Large intestine (tissue), 3 donors: ENCODE data around the gene CHMP2B. TPM values are rescaled to one million over a fixed set of nuclear protein-coding genes. Genes with fewer than 3 reads are reported as not detected.
"Not testable (repeated sequence)": the region's sequence is repeated elsewhere in the genome, so short reads cannot be mapped to it uniquely, and the experiment has no call there.

Experiments
- DNase-seq, 2 donors: peaks; one replicate each; pipeline versions ENCODE4 v3.0.0 to v3.0.0-alpha.2; 2013
- H3K27ac ChIP-seq: one replicate; pipeline ENCODE4 v1.5.1; 2013; ENCODE audit warnings: low read length
- H3K27me3 ChIP-seq: 2 replicates; pipeline ENCODE4 v1.6.1; 2013; ENCODE audit warnings: low read length; ENCODE audit not compliant: control insufficient read depth, insufficient read depth
- H3K36me3 ChIP-seq: 2 replicates; pipeline ENCODE4 v1.6.1; 2013; ENCODE audit warnings: low read length; ENCODE audit not compliant: control insufficient read depth, insufficient read depth
- H3K4me1 ChIP-seq: one replicate; pipeline ENCODE4 v1.6.1; 2013; ENCODE audit warnings: low read length; ENCODE audit not compliant: control insufficient read depth, insufficient read depth
- H3K4me3 ChIP-seq: one replicate; pipeline ENCODE4 v1.5.1; 2013; ENCODE audit warnings: low read length
- H3K9me3 ChIP-seq: one replicate; pipeline ENCODE4 v1.6.1; 2013; ENCODE audit warnings: mild to moderate bottlenecking, low read depth, low read length, moderate library complexity; ENCODE audit not compliant: control insufficient read depth
- WGBS: methylation state at CpG from one replicate; pipeline ENCODE4 v1.1.5; 2013; ENCODE audit warnings: low lambda C conversion rate; ENCODE audit not compliant: insufficient coverage; 5-methylcytosine and 5-hydroxymethylcytosine counted together
- polyA plus RNA-seq: library from polyadenylated mRNA; unstranded; fragments of 120-200 nt; gene quantifications from one replicate; pipeline ENCODE4 v1.2.1, GENCODE V29; 2013

Gene CHMP2B
- polyA plus RNA-seq, 1 donor: 65.6 TPM

DNA sequence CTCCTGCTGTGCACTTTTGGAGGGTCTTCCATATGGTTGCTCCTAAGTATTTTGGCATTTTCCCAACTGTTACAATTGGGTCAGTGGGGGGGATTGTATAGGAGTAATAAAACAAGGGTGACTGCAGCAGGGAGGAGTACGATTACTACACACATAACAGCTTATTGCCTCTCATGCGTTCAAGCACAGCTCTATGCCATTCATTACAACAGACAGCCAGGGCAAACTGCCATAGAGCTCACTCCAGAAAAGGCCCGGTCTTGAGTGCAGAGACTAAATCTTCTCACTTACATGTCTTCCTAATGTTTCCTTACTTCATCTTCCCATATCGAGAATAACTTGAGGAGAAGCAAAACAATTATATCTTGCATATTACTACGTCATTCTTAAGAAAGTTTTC lies 1.4 kb upstream of the CHMP2B start:
- H3K4me1 ChIP-seq: peaks cover 8% of the 10 kb centered on the region
- H3K36me3 ChIP-seq: no peaks in the 10 kb centered on the region
- H3K4me3 ChIP-seq: no peak overlapping the region
- DNase-seq: peak; percentile 17 to 40
- no peaks in the 10 kb centered on the region for H3K27me3 ChIP-seq
- peaks cover 2% of the 10 kb centered on the region for H3K9me3 ChIP-seq
- WGBS: 59% methylated on average over 3 of the region's 5 CpGs
- no peak overlapping the region for H3K27ac ChIP-seq

DNA sequence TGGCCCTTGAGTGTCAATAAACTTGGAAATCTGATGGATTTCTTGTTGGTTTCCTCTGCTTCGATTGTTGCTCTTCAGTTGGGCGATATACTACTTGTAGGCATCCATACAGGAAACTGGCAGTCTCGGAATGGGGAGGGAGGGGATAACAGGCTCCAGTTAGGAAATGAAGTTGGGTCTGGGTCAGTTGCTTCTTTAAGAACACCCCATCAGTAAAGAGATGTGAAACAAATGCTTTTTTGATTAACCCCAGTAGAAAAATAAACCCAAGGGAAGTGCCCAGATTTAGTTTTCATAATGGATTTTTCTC lies 681 bp downstream of the CHMP2B start:
- peak overlapping the region; percentile 95 for H3K4me3 ChIP-seq
- peak overlapping the region; percentile 98 for H3K27ac ChIP-seq
- no CpG with 5 or more reads among the region's 3 CpGs for WGBS
- no peak for DNase-seq
- H3K27me3 ChIP-seq: no peaks in the 10 kb centered on the region
- no peaks in the 10 kb centered on the region for H3K36me3 ChIP-seq
- H3K4me1 ChIP-seq: peaks cover 8% of the 10 kb centered on the region
- H3K9me3 ChIP-seq: peaks cover 2% of the 10 kb centered on the region

DNA sequence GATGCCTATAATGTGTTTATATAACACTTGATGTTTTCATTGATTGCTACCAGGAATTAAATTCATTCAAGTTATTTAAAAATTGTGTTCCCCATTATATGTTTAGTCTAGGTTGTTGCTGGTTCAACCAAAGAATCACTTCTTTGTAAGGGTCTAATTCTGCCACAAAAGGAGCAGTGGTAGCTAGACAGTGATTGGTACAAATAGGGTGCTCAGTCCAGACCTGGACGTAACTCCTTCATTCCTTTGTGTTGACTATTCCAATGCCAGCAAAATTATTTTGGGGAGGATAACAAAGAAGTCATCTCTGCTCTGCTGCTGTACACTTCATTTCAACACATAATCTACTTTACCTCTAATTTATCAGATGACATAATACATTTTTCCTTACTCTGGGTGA lies 1.2 kb downstream of the CHMP2B start:
- Histone ChIP-seq H3K4me3 (peak overlapping the region; percentile 95), H3K4me1 (peaks cover 8% of the 10 kb centered on the region), H3K27me3 (no peaks in the 10 kb centered on the region), H3K36me3 (no peaks in the 10 kb centered on the region), H3K27ac (peak overlapping the region; percentile 98), H3K9me3 (no peaks in the 10 kb centered on the region)
- WGBS: no CpG with 5 or more reads among the region's 1 CpG
- DNase-seq: peak in 1 of 2 donors; percentile 25

DNA sequence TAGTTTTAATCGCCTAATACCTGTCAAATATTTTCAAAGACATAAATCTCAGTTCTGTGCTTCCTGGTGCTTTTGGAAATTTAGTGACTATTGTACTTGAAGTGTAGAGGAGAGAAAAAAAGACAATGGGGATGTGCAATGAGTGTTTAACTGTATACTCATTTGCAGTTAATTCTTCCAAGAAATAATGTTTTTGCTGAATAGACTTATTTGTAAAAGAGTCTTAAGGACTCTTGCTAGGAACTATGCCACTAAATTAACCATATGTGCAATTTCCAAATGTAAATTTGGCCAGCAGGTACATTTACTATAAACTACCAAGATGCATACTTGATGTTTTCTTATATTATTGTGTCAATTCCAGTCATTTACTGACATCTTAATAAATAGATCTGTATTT lies 2.0 kb downstream of the CHMP2B start:
- H3K4me1 ChIP-seq: peaks cover 8% of the 10 kb centered on the region
- H3K4me3 ChIP-seq: no peak overlapping the region
- 57% methylated on average over 1 of the region's 1 CpG for WGBS
- H3K9me3 ChIP-seq: no peaks in the 10 kb centered on the region
- no peak for DNase-seq
- no peaks in the 10 kb centered on the region for H3K36me3 ChIP-seq
- no peaks in the 10 kb centered on the region for H3K27me3 ChIP-seq
- no peak overlapping the region for H3K27ac ChIP-seq

DNA sequence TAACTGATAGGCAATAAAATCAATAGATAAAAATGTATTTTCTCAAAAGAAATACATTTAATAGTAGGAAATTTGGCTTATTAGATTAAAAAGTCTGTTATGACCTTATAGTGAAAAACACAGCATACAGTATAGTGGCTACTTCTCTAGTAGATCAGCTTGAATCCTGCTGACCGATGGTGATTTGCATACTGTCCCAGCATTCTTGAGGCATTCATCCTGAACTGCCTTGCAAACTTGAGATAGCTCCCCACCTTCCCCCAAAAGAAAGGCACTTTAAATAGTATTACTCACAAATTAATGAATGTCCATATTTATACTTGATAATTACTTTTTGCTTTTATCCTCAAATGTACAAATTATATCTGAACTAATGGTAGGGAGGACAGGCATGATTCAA lies 6.7 kb downstream of the CHMP2B start:
- Histone ChIP-seq H3K9me3 (no peaks in the 10 kb centered on the region), H3K4me3 (no peak overlapping the region), H3K27ac (no peak overlapping the region), H3K36me3 (no peaks in the 10 kb centered on the region), H3K4me1 (no peaks in the 10 kb centered on the region), H3K27me3 (no peaks in the 10 kb centered on the region)
- no CpG with 5 or more reads among the region's 1 CpG for WGBS
- no peak for DNase-seq

DNA sequence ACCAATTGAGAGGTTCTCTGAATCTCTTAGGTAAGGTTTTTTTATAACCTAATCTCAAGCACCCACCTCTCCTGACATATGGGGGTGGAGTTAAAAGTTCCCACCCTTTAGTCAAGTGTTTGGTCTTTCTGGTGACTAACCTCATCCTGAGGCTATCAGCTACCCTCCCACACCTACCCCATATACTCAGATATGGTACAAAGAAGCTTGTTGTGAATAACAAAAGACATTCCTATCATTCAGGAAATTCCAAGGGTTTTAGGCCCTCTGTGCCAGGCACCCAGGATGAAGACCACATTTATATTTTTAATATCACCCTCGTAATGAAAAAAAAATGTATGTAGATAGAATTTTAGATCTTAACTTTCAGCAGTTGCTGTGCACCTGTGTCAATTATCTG lies 9.0 kb downstream of the CHMP2B start:
- DNase-seq: no peak
- Histone ChIP-seq H3K4me3 (no peak overlapping the region), H3K36me3 (no peaks in the 10 kb centered on the region), H3K4me1 (no peaks in the 10 kb centered on the region), H3K9me3 (no peaks in the 10 kb centered on the region), H3K27me3 (no peaks in the 10 kb centered on the region), H3K27ac (no peak overlapping the region)
- 92% methylated on average over 1 of the region's 1 CpG for WGBS

DNA sequence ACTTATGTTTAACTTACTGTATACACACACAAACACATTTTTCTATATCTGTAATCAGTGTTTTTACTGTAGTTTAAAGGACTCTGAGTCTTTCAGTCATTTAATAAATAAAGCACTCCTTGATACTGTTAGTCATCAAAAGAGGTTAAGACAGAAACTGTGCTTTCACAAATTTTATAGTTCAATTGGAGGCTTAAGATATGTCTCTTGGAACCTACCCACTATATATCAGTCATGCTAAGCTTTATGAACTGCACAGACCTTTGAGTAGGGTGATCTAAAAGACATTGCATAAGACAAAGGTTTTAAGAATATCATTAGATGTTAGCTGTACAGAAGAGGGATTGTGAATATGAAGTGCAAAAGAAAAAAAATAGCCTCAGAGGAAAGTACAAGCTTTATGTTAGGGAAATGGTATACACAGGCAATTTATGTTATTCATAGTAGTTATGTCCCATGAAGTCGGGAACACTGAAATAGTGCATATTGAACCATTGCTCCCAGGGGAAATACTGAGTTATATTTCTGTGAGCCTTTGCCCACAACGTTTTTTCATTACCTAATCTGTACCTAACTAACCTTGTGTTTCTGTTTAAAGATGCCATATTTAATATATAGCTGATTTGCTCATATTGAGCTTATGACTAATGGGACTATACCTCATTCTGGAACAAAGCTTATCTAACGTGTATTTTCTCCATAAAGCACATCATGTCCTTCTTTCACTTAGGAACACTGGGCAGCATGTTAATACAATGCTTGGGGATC lies 19.7 kb downstream of the CHMP2B start:
- WGBS: no CpG with 5 or more reads among the region's 3 CpGs
- H3K4me1 ChIP-seq: no peaks in the 10 kb centered on the region
- no peak overlapping the region for H3K27ac ChIP-seq
- H3K27me3 ChIP-seq: no peaks in the 10 kb centered on the region
- no peak for DNase-seq
- no peaks in the 10 kb centered on the region for H3K9me3 ChIP-seq
- no peak overlapping the region for H3K4me3 ChIP-seq
- peaks cover 24% of the 10 kb centered on the region for H3K36me3 ChIP-seq

DNA sequence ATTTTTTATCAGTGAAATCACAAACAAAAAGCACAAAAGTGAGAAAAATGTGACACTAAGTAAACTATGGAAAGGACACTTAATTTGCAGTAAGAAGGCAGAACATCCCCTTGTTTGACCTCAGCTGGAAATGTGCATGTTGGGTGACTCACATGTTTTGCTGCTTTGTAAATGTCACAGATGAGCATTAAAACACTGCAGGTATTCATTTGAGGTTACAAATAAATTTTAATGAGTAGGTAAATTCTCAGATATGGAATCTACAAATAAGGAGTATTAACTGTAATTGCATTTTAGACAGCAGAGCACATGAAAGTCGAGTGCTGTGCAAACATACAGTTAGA lies 20.3 kb downstream of the CHMP2B start:
- H3K27ac ChIP-seq: no peak overlapping the region
- H3K27me3 ChIP-seq: no peaks in the 10 kb centered on the region
- H3K4me3 ChIP-seq: no peak overlapping the region
- peaks cover 24% of the 10 kb centered on the region for H3K36me3 ChIP-seq
- no CpG with 5 or more reads among the region's 1 CpG for WGBS
- no peaks in the 10 kb centered on the region for H3K4me1 ChIP-seq
- DNase-seq: no peak
- H3K9me3 ChIP-seq: no peaks in the 10 kb centered on the region

DNA sequence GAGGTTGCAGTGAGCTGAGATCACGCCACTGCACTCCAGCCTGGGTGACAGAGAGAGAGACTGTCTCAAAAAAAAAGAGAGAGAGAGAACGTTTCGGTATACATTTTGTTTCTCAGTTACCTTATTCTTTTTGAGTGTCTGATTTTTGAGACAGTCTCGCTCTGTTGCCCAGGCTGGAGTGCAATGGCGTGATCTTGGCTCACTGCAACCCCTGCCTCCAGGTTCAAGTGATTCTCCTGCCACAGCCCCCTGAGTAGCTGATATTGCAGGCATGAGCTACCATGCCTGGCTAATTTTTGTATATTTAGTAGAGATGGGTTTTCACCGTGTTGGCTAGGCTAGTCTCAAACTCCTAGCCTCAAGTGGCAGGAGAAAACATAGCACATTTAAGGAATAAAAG lies 21.1 kb downstream of the CHMP2B start:
- H3K27me3 ChIP-seq, H3K9me3 ChIP-seq, DNase-seq, H3K4me3 ChIP-seq, H3K4me1 ChIP-seq, H3K27ac ChIP-seq: not testable (repeated sequence)
- WGBS: no CpG with 5 or more reads among the region's 6 CpGs
- peaks cover 23% of the 10 kb centered on the region for H3K36me3 ChIP-seq

DNA sequence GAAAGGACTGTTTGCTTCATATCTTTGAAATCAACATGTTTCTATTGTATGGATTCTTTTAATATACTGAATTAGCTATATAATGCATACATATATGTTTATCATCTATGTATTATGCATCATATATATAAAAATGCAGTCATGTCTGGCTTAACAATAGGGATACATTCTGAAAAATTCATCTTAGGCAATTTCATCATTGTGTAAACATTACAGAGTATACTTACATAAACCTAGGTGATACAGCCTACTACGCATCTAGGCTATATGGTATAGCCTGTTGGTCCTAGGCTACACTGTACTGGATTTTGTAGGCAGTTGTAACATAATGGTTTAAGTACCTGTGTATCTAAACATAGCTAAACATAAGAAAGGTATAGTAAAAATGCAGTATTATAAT lies 21.7 kb downstream of the CHMP2B start:
- peaks cover 28% of the 10 kb centered on the region for H3K36me3 ChIP-seq
- no peaks in the 10 kb centered on the region for H3K4me1 ChIP-seq
- no peak for DNase-seq
- H3K27me3 ChIP-seq: no peaks in the 10 kb centered on the region
- no peaks in the 10 kb centered on the region for H3K9me3 ChIP-seq
- no peak overlapping the region for H3K27ac ChIP-seq
- no peak overlapping the region for H3K4me3 ChIP-seq
- whole genome bisulfite sequencing: no CpG with 5 or more reads among the region's 1 CpG

DNA sequence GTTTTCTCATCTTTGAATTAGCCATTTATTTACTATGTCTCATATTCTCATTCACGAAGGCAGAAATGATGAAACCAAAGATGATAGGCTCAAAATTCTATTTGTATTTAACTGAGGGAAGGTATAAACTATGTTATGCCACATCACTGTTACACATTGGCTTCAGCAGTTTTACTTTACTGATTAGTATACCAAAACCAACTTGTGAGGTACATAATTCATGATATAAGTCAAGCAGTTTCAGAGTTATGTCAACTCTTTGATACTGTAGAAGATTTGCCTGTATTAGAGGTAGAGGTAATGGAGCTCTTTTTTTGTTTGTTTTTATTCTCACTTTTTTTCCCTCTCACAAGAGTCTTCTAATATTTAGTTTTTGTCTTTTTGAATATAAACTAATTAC lies 22.9 kb downstream of the CHMP2B start:
- WGBS: no CpG with 5 or more reads among the region's 1 CpG
- DNase-seq: no peak
- Histone ChIP-seq H3K36me3 (peaks cover 31% of the 10 kb centered on the region), H3K27ac (no peak overlapping the region), H3K9me3 (no peaks in the 10 kb centered on the region), H3K4me3 (no peak overlapping the region), H3K4me1 (no peaks in the 10 kb centered on the region), H3K27me3 (no peaks in the 10 kb centered on the region)
